Fibroblast of upper back skin (primary cell): ENCODE results near the gene CDC42BPG.

Experiments
- DNase-seq: peaks from one replicate; pipeline ENCODE4 v3.0.0-alpha.2; 2013

The CDC42BPG gene

GRCh38 chr11:64863391-64864060 is 19.1 kb upstream of the CDC42BPG start:
- no peak for DNase-seq

- no peak for DNase-seq
Measured at GRCh38 chr11:64862987-64863390, 18.5 kb upstream of the CDC42BPG start.

- no peak for DNase-seq
Measured at GRCh38 chr11:64861227-64861975, 16.9 kb upstream of the CDC42BPG start.

- DNase-seq, result no peak
Measured at GRCh38 chr11:64859542-64860414, 15.3 kb upstream of the CDC42BPG start.

- DNase-seq, result no peak
Measured at GRCh38 chr11:64858467-64859263, 14.2 kb upstream of the CDC42BPG start.

- no peak for DNase-seq
Measured at GRCh38 chr11:64857485-64857884, 13.0 kb upstream of the CDC42BPG start.

GRCh38 chr11:64856382-64857227 is 12.2 kb upstream of the CDC42BPG start:
- DNase-seq, result peak; percentile 55

- no peak for DNase-seq
Measured at GRCh38 chr11:64855596-64856304, 11.3 kb upstream of the CDC42BPG start.

GRCh38 chr11:64854534-64855502 is 10.4 kb upstream of the CDC42BPG start:
- DNase-seq, result peak; percentile 85

GRCh38 chr11:64854157-64854533 is 9.7 kb upstream of the CDC42BPG start:
- DNase-seq, result no peak

- DNase-seq, result no peak
Measured at GRCh38 chr11:64853709-64854108, 9.3 kb upstream of the CDC42BPG start.

- no peak for DNase-seq
Measured at GRCh38 chr11:64852804-64853509, 8.5 kb upstream of the CDC42BPG start.

GRCh38 chr11:64851831-64852351 is 7.4 kb upstream of the CDC42BPG start:
- DNase-seq, result no peak

GRCh38 chr11:64850979-64851567 is 6.6 kb upstream of the CDC42BPG start:
- DNase-seq, result no peak

- peak; percentile 42 for DNase-seq
Measured at GRCh38 chr11:64849598-64850356, 5.3 kb upstream of the CDC42BPG start.

GRCh38 chr11:64848826-64849597 is 4.6 kb upstream of the CDC42BPG start:
- no peak for DNase-seq
